Glutamatergic neuron (in vitro differentiated cells): ENCODE results near the gene KCNMA1. TPM values are rescaled to one million over a fixed set of nuclear protein-coding genes. Genes with fewer than 3 reads are reported as not detected.

Experiments used
- DNase-seq: peaks from one replicate; pipeline ENCODE4 v3.0.0; 2022
- H3K27ac Mint-ChIP-seq: one replicate; pipeline ENCODE4 v1.8.0; 2020; ENCODE audit warnings: mild to moderate bottlenecking, mixed read lengths, inconsistent platforms; ENCODE audit not compliant: unreplicated experiment
- H3K27me3 Mint-ChIP-seq: one replicate; pipeline ENCODE4 v1.8.0; 2020; ENCODE audit warnings: mild to moderate bottlenecking, moderate library complexity, mixed read lengths, inconsistent platforms; ENCODE audit not compliant: unreplicated experiment
- H3K36me3 Mint-ChIP-seq: one replicate; pipeline ENCODE4 v1.8.0; 2020; ENCODE audit warnings: mild to moderate bottlenecking, mixed read lengths, inconsistent platforms; ENCODE audit not compliant: unreplicated experiment
- H3K4me1 Mint-ChIP-seq: one replicate; pipeline ENCODE4 v1.8.0; 2020; ENCODE audit warnings: mild to moderate bottlenecking, low read depth, mixed read lengths, inconsistent platforms; ENCODE audit not compliant: unreplicated experiment
- H3K4me3 Mint-ChIP-seq: one replicate; pipeline ENCODE4 v1.8.0; 2020; ENCODE audit warnings: mild to moderate bottlenecking, mixed read lengths, inconsistent platforms; ENCODE audit not compliant: unreplicated experiment
- H3K9me3 Mint-ChIP-seq: one replicate; pipeline ENCODE4 v1.8.0; 2020; ENCODE audit warnings: mild to moderate bottlenecking, moderate library complexity, mixed read lengths, inconsistent platforms; ENCODE audit not compliant: unreplicated experiment
- CTCF ChIP-seq: fragments of 200-600 bp; sonication (generic); IDR thresholded peaks from one replicate; pipeline ENCODE4 v1.5.0; 2021; ENCODE audit not compliant: partially characterized antibody, unreplicated experiment
- total RNA-seq: library from RNA; stranded (reverse); fragmentation: NEBNext Ultra II Directional; extraction: Animal tissue kit (Norgen Biotek cat#: 25700); gene quantifications from one replicate; pipeline ENCODE4 v1.2.1, GENCODE V29; 2021; ENCODE audit not compliant: unreplicated experiment

The KCNMA1 gene
- total RNA-seq, 1 donor from 2014 or later = 3.2 TPM

- Mint-ChIP-seq H3K4me1 (peaks cover 3% of the 10 kb centered on the region), H3K4me3 (no peak overlapping the region), H3K27me3 (peaks cover 12% of the 10 kb centered on the region), H3K36me3 (peaks cover 3% of the 10 kb centered on the region), H3K27ac (no peak overlapping the region), H3K9me3 (peaks cover 6% of the 10 kb centered on the region)
- no peak for TF ChIP-seq CTCF
- DNase-seq = no peak
Observed at GRCh38 chr10:77417806-77418640, 219.6 kb downstream of the KCNMA1 start.

DNA sequence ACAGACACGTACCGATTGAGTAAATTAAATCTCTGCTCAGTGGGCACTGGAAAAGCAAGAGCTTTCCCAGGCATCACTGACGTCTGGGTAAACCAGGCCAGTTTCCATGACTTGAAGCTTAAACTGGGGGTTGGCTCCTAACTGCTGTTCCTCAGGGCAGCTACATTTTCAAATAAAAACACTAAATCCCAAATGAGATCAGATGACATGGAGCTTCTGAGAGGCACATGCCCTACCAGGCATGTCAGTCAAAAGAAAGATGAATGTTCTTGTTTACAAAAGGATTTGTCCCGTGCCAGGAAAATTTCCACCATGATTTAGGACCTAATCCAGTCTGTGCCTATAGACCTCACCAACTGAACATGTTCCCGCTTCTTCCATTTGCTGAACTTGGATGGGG lies 220.2 kb downstream of the KCNMA1 start:
- no peak overlapping the region for H3K4me3 Mint-ChIP-seq
- peaks cover under 1% of the 10 kb centered on the region for H3K36me3 Mint-ChIP-seq
- peaks cover 9% of the 10 kb centered on the region for H3K27me3 Mint-ChIP-seq
- H3K27ac Mint-ChIP-seq = no peak overlapping the region
- peaks cover 3% of the 10 kb centered on the region for H3K4me1 Mint-ChIP-seq
- H3K9me3 Mint-ChIP-seq = peaks cover 6% of the 10 kb centered on the region
- TF ChIP-seq CTCF = no peak
- DNase-seq = no peak

DNA sequence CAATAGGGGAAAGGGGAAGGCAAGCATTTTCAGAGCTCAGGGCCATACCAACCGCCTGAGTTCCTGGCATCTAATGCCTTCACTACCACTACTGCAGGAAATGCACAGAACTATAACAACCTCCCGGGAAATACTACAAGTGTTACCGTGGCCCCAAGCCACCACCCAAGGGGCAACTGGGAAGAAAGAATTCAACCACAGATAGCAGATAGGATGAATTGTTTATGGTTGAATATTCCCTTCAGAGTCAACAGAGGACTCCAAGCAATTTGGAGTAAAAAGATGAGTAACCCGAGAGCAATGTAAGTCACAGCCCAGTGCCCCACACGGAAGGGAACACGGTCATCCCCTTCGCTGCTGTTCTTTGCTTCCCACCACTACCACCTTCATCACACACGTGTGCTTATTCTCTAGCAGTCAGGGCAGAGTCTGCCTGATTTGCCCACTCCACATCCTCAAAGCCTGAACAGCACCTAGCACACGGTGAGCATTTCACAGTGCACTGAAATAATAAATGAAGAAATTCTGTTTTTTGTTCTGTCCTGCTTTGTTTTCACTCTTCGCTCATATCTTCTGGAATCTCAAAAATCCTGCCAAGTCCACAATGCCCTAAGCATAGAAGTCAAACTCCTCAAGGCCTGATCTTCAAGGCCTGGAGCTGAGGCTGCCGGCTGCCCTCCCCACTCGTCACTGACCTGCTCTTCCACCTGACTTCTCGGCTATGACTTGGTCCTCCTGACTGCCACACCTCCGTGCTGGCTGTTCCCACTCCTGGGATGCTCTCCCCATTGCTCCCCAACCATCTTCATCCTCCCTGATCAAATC lies 221.1 kb downstream of the KCNMA1 start:
- Mint-ChIP-seq H3K9me3 (peaks cover 6% of the 10 kb centered on the region), H3K27ac (no peak overlapping the region), H3K4me1 (peaks cover 3% of the 10 kb centered on the region), H3K36me3 (no peaks in the 10 kb centered on the region), H3K27me3 (peaks cover 9% of the 10 kb centered on the region), H3K4me3 (no peak overlapping the region)
- no peak for TF ChIP-seq CTCF
- DNase-seq = no peak

DNA sequence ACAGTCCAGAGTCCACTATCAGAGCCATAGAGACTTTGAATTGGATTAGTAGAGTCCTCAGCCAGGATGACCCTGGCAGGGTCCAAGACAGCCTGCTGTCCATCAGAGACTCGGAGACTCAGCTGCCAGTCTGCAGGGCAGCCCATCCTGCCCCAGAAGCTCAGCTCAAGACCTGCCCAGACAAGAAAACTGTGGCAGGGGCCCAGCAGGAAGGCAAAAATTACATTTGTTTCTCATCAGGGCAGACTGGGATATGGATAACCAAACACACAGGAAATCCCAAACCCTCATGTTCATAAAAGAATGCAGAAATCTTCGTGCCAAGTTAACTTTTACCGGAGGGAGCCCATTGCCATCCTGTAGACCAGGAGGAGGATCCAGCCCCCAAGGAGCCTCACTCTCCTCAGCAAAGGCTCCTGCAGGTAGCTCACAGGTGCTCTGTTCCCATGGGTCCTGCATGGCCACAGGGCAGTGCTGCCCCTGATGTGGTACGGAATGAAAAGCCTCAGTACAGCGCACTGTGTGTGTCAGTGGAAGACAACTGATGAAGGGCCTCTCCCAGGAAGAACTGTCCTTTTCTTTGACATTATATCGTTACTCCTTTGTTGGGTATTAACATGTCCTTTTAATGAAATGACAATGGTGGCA lies 222.2 kb downstream of the KCNMA1 start:
- Mint-ChIP-seq H3K36me3 (no peaks in the 10 kb centered on the region), H3K4me1 (peaks cover 8% of the 10 kb centered on the region), H3K27me3 (peaks cover 12% of the 10 kb centered on the region), H3K27ac (no peak overlapping the region), H3K4me3 (no peak overlapping the region), H3K9me3 (peaks cover 7% of the 10 kb centered on the region)
- no peak for DNase-seq
- TF ChIP-seq CTCF = no peak
